Thyroid gland (tissue), 4 donors: Measurements from ENCODE around the gene NUP88. TPM values are rescaled to one million over a fixed set of nuclear protein-coding genes. Genes with fewer than 3 reads are reported as not detected.

Experiments
- DNase-seq, 2 donors: peaks; one replicate each; pipeline ENCODE4 v3.0.0-alpha.2; 2019
- H3K27ac ChIP-seq, 3 donors: fragments of 200-600 bp; sonication (generic); 1 replicate in 2 of 3; 2 replicates in 1 of 3; pipeline ENCODE4 v1.5.1; 2016 to 2019; ENCODE audit warnings: mild to moderate bottlenecking in 1 of 3, moderate library complexity in 1 of 3
- H3K27me3 ChIP-seq: fragments of 200-600 bp; sonication (generic); one replicate; pipeline ENCODE4 v1.5.1; 2019
- H3K36me3 ChIP-seq, 2 donors: fragments of 200-600 bp; sonication (generic); one replicate each; pipeline ENCODE4 v1.5.1; 2016 to 2019
- H3K4me1 ChIP-seq, 2 donors: fragments of 200-600 bp; sonication (generic); one replicate each; pipeline ENCODE4 v1.5.1; 2017 to 2019
- H3K4me3 ChIP-seq, 3 donors: fragments of 200-600 bp; sonication (generic); replicated peaks in 1 of 3; 1 replicate in 2 of 3; 2 replicates in 1 of 3; pipeline ENCODE4 v1.5.1; 2016; ENCODE audit warnings: mild to moderate bottlenecking in 1 of 3
- H3K9me3 ChIP-seq: fragments of 200-600 bp; sonication (generic); one replicate; pipeline ENCODE4 v1.5.1; 2017
- POLR2A ChIP-seq, 2 donors: fragments of 450-650 bp; IDR thresholded peaks; one replicate each; pipeline ENCODE4 v1.6.1; 2017; ENCODE audit warnings: antibody characterized with exemption in 2 of 2, mild to moderate bottlenecking in 2 of 2, moderate library complexity in 1 of 2
- WGBS, 2 donors: methylation state at CpG; one replicate each; pipeline ENCODE4 v1.1.5; 2017; 5-methylcytosine and 5-hydroxymethylcytosine counted together
- intact Hi-C: fragments of 100-400 bp; cut with DNase I; formaldehyde crosslinking; loops from one replicate; pipeline ENCODE4 v1.15.1; 2023
- total RNA-seq, 4 donors: library from RNA; depleted of rRNA; stranded (reverse); fragments of >200 nt; gene quantifications; one replicate each; pipeline ENCODE4 v1.2.3, GENCODE V29; 2016
- TF ChIP-seq, protein P1 (sequence below), 6 experiments: fragments of 200-600 bp in 3 of 6; fragments of 450-650 bp in 3 of 6; sonication (generic) in 3 of 6; IDR thresholded peaks; one replicate each; pipeline ENCODE4 v1.5.1; 2016 to 2019; ENCODE audit warnings: antibody characterized with exemption in 6 of 6, mild to moderate bottlenecking in 2 of 6, inconsistent platforms in 1 of 6, moderate library complexity in 1 of 6

The NUP88 gene
- 100 to 1,000 TPM in 3 of 4 donors, 10 to 100 TPM in 1; 84.8 to 158 (median 134) TPM for total RNA-seq

DNA sequence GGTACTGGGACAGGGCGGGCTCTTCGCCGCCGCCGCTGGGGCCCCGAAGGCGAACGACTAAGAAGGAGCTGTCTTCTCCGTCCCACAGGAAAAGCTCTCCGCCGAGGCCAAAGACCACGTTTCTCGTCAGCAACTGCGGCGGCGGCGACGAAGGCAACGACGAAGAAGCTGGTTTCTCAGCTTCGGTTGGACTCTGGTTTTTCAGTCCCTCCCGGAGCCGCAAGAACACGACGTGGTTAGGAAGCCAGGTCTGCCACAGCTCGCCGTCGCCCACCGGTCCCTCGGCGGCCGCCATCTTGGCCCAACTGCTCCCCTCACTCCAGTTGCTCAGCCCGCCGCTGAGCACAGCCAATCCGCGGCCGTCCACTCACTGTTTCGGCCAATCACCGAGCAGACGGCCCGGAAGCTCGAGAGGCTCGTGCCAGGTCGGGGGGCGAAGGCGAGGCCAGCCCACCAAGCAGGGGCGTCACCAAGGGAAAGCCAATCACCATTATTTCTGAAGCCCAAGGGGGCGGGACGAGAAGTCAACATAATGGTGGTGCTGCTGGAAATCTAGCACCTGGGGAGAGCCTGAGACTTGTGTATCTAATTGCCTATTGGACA, at the start of gene NUP88:
Gene NUP88 (minus strand): TSS at position 307 of the 603 bp plus-strand sequence. CDS start 12 bp downstream, at position 295.
- TF ChIP-seq POLR2A (IDR thresholded peaks at IDR 0.05), result peak; percentile 81 to 82
- TF ChIP-seq, protein P1, sequence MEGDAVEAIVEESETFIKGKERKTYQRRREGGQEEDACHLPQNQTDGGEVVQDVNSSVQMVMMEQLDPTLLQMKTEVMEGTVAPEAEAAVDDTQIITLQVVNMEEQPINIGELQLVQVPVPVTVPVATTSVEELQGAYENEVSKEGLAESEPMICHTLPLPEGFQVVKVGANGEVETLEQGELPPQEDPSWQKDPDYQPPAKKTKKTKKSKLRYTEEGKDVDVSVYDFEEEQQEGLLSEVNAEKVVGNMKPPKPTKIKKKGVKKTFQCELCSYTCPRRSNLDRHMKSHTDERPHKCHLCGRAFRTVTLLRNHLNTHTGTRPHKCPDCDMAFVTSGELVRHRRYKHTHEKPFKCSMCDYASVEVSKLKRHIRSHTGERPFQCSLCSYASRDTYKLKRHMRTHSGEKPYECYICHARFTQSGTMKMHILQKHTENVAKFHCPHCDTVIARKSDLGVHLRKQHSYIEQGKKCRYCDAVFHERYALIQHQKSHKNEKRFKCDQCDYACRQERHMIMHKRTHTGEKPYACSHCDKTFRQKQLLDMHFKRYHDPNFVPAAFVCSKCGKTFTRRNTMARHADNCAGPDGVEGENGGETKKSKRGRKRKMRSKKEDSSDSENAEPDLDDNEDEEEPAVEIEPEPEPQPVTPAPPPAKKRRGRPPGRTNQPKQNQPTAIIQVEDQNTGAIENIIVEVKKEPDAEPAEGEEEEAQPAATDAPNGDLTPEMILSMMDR (IDR thresholded peaks at IDR 0.05), result no peak
- DNase-seq, result peak; percentile 97 to 98
- intact Hi-C loops, result no loop called here
- H3K4me3 ChIP-seq, result peak within 1 kb of the TSS; percentile 50 to 91 (median 71)
- 0 to 1% methylated on average over 12 to 21 of the region's 49 CpGs for WGBS, 2 donors
- H3K27me3 ChIP-seq, result no peaks in the 10 kb centered on the region
- peaks cover 21 to 31% of the 10 kb centered on the region in 2 donors for H3K4me1 ChIP-seq
- no peaks in the 10 kb centered on the region for H3K9me3 ChIP-seq
- H3K27ac ChIP-seq, result peak within 1 kb of the TSS; percentile 94 to 96 (median 95)
- peaks cover 16 to 19% of the 10 kb centered on the region in 2 donors for H3K36me3 ChIP-seq

DNA sequence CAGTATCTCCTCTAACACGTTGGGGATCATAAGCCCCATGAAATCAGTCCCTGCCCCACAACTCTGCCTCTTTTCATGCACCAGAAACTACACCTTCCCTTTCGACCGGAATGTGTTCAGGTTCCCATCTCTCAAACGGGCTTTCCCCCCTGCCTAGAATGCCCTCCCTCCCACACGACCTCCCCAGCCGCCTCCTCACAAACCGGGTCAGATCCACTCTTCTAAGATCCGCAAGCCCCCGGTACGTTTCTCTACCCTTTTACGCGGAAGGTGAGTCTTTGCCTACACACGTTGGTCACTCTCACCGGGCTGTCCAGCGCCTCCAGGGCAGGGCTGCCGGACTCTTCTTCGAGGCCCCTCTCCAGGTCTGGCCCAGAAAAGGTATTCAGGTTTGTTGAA, 48.6 kb upstream of the NUP88 start:
- 0% methylated on average over 17 of the region's 17 CpGs for WGBS, 2 donors

DNA sequence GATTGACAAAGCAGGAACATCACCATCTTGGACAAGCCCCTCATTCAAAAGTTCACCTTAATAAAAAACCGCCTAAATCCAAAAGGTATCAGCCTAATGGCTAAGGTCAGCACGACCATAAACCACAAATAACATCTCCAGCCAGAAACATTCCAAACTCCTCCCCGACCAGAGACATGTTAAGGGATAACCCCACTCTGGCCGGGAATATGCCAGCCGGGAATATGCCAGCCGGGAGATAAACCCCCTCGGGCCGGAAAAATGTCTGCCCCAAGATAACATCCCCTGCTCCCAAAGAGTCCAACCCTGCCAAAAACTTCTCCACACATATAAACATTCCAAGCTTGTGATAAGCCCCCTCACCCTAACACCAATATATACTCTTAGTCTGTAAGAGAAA, 48.0 kb upstream of the NUP88 start:
- no peaks in the 10 kb centered on the region for H3K9me3 ChIP-seq
- peak overlapping the region in 1 of 3 donors; percentile 93 for H3K4me3 ChIP-seq
- H3K27ac ChIP-seq, result no peak overlapping the region
- no peak for DNase-seq
- no peak for TF ChIP-seq POLR2A (IDR thresholded peaks at IDR 0.05)
- TF ChIP-seq, protein P1 (IDR thresholded peaks at IDR 0.05), result no peak
- intact Hi-C loops, result no loop called here
- no peaks in the 10 kb centered on the region for H3K27me3 ChIP-seq
- peaks cover 12 to 21% of the 10 kb centered on the region in 2 donors for H3K4me1 ChIP-seq
- H3K36me3 ChIP-seq, result peaks cover 0 to 3% of the 10 kb centered on the region in 2 donors
- 6 to 11% methylated on average over 8 of the region's 8 CpGs for WGBS, 2 donors

More for the DNA sequence above, 48.6 kb upstream of the NUP88 start:
- TF ChIP-seq, protein P1 (IDR thresholded peaks at IDR 0.05), result no peak
- TF ChIP-seq POLR2A (IDR thresholded peaks at IDR 0.05), result no peak
- DNase-seq, result peak in 1 of 2 donors; percentile 3
- peaks cover 12 to 21% of the 10 kb centered on the region in 2 donors for H3K4me1 ChIP-seq
- H3K9me3 ChIP-seq, result no peaks in the 10 kb centered on the region
- intact Hi-C loops, result no loop called here
- H3K27ac ChIP-seq, result no peak overlapping the region
- H3K4me3 ChIP-seq, result peak overlapping the region; percentile 19 to 93 (median 88)
- H3K36me3 ChIP-seq, result peaks cover 0 to 5% of the 10 kb centered on the region in 2 donors
- H3K27me3 ChIP-seq, result no peaks in the 10 kb centered on the region

DNA sequence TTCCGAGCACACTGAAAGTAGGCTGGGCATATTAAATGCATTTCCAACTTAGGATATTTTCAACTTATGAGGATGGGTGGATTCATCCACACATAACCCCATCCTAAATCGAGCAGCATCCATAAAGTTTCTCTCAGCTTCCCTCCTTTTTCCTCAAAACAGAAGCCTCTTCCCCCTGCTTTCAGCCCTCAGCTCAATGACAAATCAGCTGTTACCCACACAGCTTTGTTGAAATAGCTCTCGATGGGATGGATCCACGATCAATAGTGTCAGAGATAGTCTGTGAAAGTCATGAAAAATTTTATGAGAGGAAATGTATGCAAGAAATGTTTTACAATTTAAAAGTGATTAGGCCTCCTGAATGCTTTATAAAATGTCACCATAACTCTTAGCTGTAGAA, 46.8 kb upstream of the NUP88 start:
- no peak for DNase-seq
- no peak for TF ChIP-seq POLR2A (IDR thresholded peaks at IDR 0.05)
- TF ChIP-seq, protein P1 (IDR thresholded peaks at IDR 0.05), result no peak
- intact Hi-C loops, result no loop called here

More for the DNA sequence above, 46.8 kb upstream of the NUP88 start:
- Histone ChIP-seq H3K4me3 (no peak overlapping the region), H3K27me3 (no peaks in the 10 kb centered on the region), H3K27ac (no peak overlapping the region), H3K9me3 (no peaks in the 10 kb centered on the region), H3K36me3 (peaks cover 0 to 8% of the 10 kb centered on the region in 2 donors), H3K4me1 (peaks cover 12 to 21% of the 10 kb centered on the region in 2 donors)
- 93 to 94% methylated on average over 4 of the region's 4 CpGs for WGBS, 2 donors
